Measurements from ENCODE around the gene TUBA8. TPM values are rescaled to one million over a fixed set of nuclear protein-coding genes. Genes with fewer than 3 reads are reported as not detected.
"Not testable (repeated sequence)": the region's sequence is repeated elsewhere in the genome, so short reads cannot be mapped to it uniquely, and the experiment has no call there.

Gene TUBA8
- total RNA-seq, 3 donors from 2014 or later, result 1.5 to 3.9 (median 2.1) TPM

- Mint-ChIP-seq H3K36me3 (ENCODE audit: insufficient read depth) (no peaks in the 10 kb centered on the region), H3K9me3 (no peaks in the 10 kb centered on the region), H3K4me1 (ENCODE audit: low read depth) (peaks cover 10% of the 10 kb centered on the region), H3K4me3 (no peak overlapping the region), H3K27me3 (ENCODE audit: low read depth) (no peaks in the 10 kb centered on the region)
- no peak for ATAC-seq
- DNase-seq, result no peak
These were observed 9.0 kb downstream of the TUBA8 start for GRCh38 chr22:18119409-18120110.

GRCh38 chr22:18120857-18121256 is 10.2 kb downstream of the TUBA8 start:
- Mint-ChIP-seq H3K27me3 (ENCODE audit: low read depth) (no peaks in the 10 kb centered on the region), H3K36me3 (ENCODE audit: insufficient read depth) (no peaks in the 10 kb centered on the region), H3K9me3 (no peaks in the 10 kb centered on the region), H3K4me1 (ENCODE audit: low read depth) (peaks cover 8% of the 10 kb centered on the region), H3K4me3 (no peak overlapping the region)
- no peak for ATAC-seq
- DNase-seq, result no peak

GRCh38 chr22:18121506-18121905 is 10.9 kb downstream of the TUBA8 start:
- ATAC-seq (no peak), DNase-seq (no peak)
- H3K9me3 Mint-ChIP-seq, result no peaks in the 10 kb centered on the region
- H3K4me3 Mint-ChIP-seq, result no peak overlapping the region
- H3K36me3 Mint-ChIP-seq (ENCODE audit: insufficient read depth), result peaks cover 4% of the 10 kb centered on the region
- H3K4me1 Mint-ChIP-seq (ENCODE audit: low read depth), result peaks cover 8% of the 10 kb centered on the region
- no peaks in the 10 kb centered on the region for H3K27me3 Mint-ChIP-seq (ENCODE audit: low read depth)

- Mint-ChIP-seq H3K4me3 (no peak overlapping the region), H3K4me1 (ENCODE audit: low read depth) (peaks cover 8% of the 10 kb centered on the region), H3K9me3 (no peaks in the 10 kb centered on the region), H3K36me3 (ENCODE audit: insufficient read depth) (peaks cover 8% of the 10 kb centered on the region), H3K27me3 (ENCODE audit: low read depth) (no peaks in the 10 kb centered on the region)
- DNase-seq, result no peak
- no peak for ATAC-seq
These were observed 11.4 kb downstream of the TUBA8 start for GRCh38 chr22:18121954-18122554.

- peaks cover 12% of the 10 kb centered on the region for H3K36me3 Mint-ChIP-seq (ENCODE audit: insufficient read depth)
- not testable (repeated sequence) for H3K4me1 Mint-ChIP-seq (ENCODE audit: low read depth); H3K4me3 Mint-ChIP-seq; H3K9me3 Mint-ChIP-seq; ATAC-seq; H3K27me3 Mint-ChIP-seq (ENCODE audit: low read depth); DNase-seq
These were observed 12.9 kb downstream of the TUBA8 start for GRCh38 chr22:18123476-18124025.

- H3K4me1 Mint-ChIP-seq (ENCODE audit: low read depth), result no peaks in the 10 kb centered on the region
- H3K4me3 Mint-ChIP-seq, result no peak overlapping the region
- H3K36me3 Mint-ChIP-seq (ENCODE audit: insufficient read depth), result peaks cover 12% of the 10 kb centered on the region
- H3K9me3 Mint-ChIP-seq, result no peaks in the 10 kb centered on the region
- H3K27me3 Mint-ChIP-seq (ENCODE audit: low read depth), result no peaks in the 10 kb centered on the region
- ATAC-seq (no peak), DNase-seq (no peak)
These were observed 16.0 kb downstream of the TUBA8 start for GRCh38 chr22:18126606-18127005.

- Mint-ChIP-seq H3K9me3 (no peaks in the 10 kb centered on the region), H3K36me3 (ENCODE audit: insufficient read depth) (peaks cover 13% of the 10 kb centered on the region), H3K4me1 (ENCODE audit: low read depth) (no peaks in the 10 kb centered on the region), H3K27me3 (ENCODE audit: low read depth) (no peaks in the 10 kb centered on the region), H3K4me3 (no peak overlapping the region)
- DNase-seq (no peak), ATAC-seq (no peak)
These were observed 19.4 kb downstream of the TUBA8 start for GRCh38 chr22:18130018-18130417.

GRCh38 chr22:18130699-18131429 is 20.3 kb downstream of the TUBA8 start:
- Mint-ChIP-seq H3K4me1 (ENCODE audit: low read depth) (no peaks in the 10 kb centered on the region), H3K36me3 (ENCODE audit: insufficient read depth) (peaks cover 13% of the 10 kb centered on the region), H3K4me3 (no peak overlapping the region), H3K9me3 (no peaks in the 10 kb centered on the region), H3K27me3 (ENCODE audit: low read depth) (no peaks in the 10 kb centered on the region)
- ATAC-seq (no peak), DNase-seq (no peak)

- Mint-ChIP-seq H3K4me1 (ENCODE audit: low read depth) (no peaks in the 10 kb centered on the region), H3K9me3 (no peaks in the 10 kb centered on the region), H3K27me3 (ENCODE audit: low read depth) (no peaks in the 10 kb centered on the region), H3K4me3 (no peak overlapping the region), H3K36me3 (ENCODE audit: insufficient read depth) (peaks cover 1% of the 10 kb centered on the region)
- DNase-seq, result no peak
- ATAC-seq, result no peak
These were observed 22.8 kb downstream of the TUBA8 start for GRCh38 chr22:18133452-18133851.

- Mint-ChIP-seq H3K9me3 (no peaks in the 10 kb centered on the region), H3K4me3 (no peak overlapping the region), H3K27me3 (ENCODE audit: low read depth) (no peaks in the 10 kb centered on the region), H3K36me3 (ENCODE audit: insufficient read depth) (peaks cover 4% of the 10 kb centered on the region), H3K4me1 (ENCODE audit: low read depth) (no peaks in the 10 kb centered on the region)
- ATAC-seq, result no peak
- no peak for DNase-seq
These were observed 26.1 kb downstream of the TUBA8 start for GRCh38 chr22:18136563-18137320.

GRCh38 chr22:18141004-18141403 is 30.4 kb downstream of the TUBA8 start:
- H3K36me3 Mint-ChIP-seq (ENCODE audit: insufficient read depth); H3K4me1 Mint-ChIP-seq (ENCODE audit: low read depth); ATAC-seq; DNase-seq; H3K9me3 Mint-ChIP-seq; H3K4me3 Mint-ChIP-seq; H3K27me3 Mint-ChIP-seq (ENCODE audit: low read depth): not testable (repeated sequence)

- DNase-seq, result no peak
- no peaks in the 10 kb centered on the region for H3K9me3 Mint-ChIP-seq
- no peak overlapping the region for H3K4me3 Mint-ChIP-seq
- peaks cover 3% of the 10 kb centered on the region for H3K36me3 Mint-ChIP-seq (ENCODE audit: insufficient read depth)
- H3K4me1 Mint-ChIP-seq (ENCODE audit: low read depth), result peaks cover 16% of the 10 kb centered on the region
- no peaks in the 10 kb centered on the region for H3K27me3 Mint-ChIP-seq (ENCODE audit: low read depth)
- no peak for ATAC-seq
These were observed 33.5 kb downstream of the TUBA8 start for GRCh38 chr22:18144105-18144504.

GRCh38 chr22:18145676-18146388 is 35.2 kb downstream of the TUBA8 start:
- Mint-ChIP-seq H3K9me3 (no peaks in the 10 kb centered on the region), H3K4me1 (ENCODE audit: low read depth) (peaks cover 27% of the 10 kb centered on the region), H3K36me3 (ENCODE audit: insufficient read depth) (peaks cover 3% of the 10 kb centered on the region), H3K27me3 (ENCODE audit: low read depth) (no peaks in the 10 kb centered on the region), H3K4me3 (no peak overlapping the region)
- ATAC-seq (no peak), DNase-seq (no peak)

GRCh38 chr22:18146389-18146753 is 35.8 kb downstream of the TUBA8 start:
- H3K4me3 Mint-ChIP-seq, result no peak overlapping the region
- no peaks in the 10 kb centered on the region for H3K9me3 Mint-ChIP-seq
- H3K27me3 Mint-ChIP-seq (ENCODE audit: low read depth), result no peaks in the 10 kb centered on the region
- peaks cover under 1% of the 10 kb centered on the region for H3K36me3 Mint-ChIP-seq (ENCODE audit: insufficient read depth)
- H3K4me1 Mint-ChIP-seq (ENCODE audit: low read depth), result peaks cover 33% of the 10 kb centered on the region
- no peak for DNase-seq
- no peak for ATAC-seq
